HepG2 (cell line): ENCODE data around the gene MARCO. TPM values are rescaled to one million over a fixed set of nuclear protein-coding genes. Genes with fewer than 3 reads are reported as not detected.

Experiments
- ATAC-seq: fragments of 200-7000 bp; cut with Tn5 transposase; 3 replicates; pipeline ENCODE4 v1.9.1; 2020; ENCODE audit warnings: mild to moderate bottlenecking, moderate library complexity
- BruUV-seq: library from RNA; stranded (reverse); fragments of 400-500 nt; replicated peaks from 2 replicates; lab custom pipeline; 2021; lab: Mats Ljungman, UMichigan
- CTCF ChIA-PET: fragments of 300-600 bp; formaldehyde crosslinking; extraction: SDS; loops from one replicate; lab custom pipeline; 2021; ENCODE audit warnings: low total read pairs, inconsistent platforms, low intra/inter-chr PET ratio; lab: Yijun Ruan, JAX
- POLR2A ChIA-PET: fragments of 350-600 bp; sonication (Branson Sonifier 250); formaldehyde crosslinking; loops from one replicate; lab custom pipeline; 2020; ENCODE audit warnings: antibody characterized with exemption, inconsistent platforms; lab: Yijun Ruan, JAX
- DNase-seq: peaks from one replicate; pipeline ENCODE4 v3.0.0-alpha.2; 2015; ENCODE audit warnings: low spot score
- FAIRE-seq: peaks from 3 replicates; lab custom pipeline; 2011; peaks lifted over from hg19 to GRCh38; lab: Jason Lieb, UNC
- H2AFZ ChIP-seq: one replicate; pipeline ENCODE4 v1.6.1; 2011; ENCODE audit warnings: low read length, inconsistent platforms
- H3K27ac ChIP-seq: fragments of 300-600 bp; 3 replicates; pipeline ENCODE4 v1.8.0; 2011; ENCODE audit warnings: mixed run types, mild to moderate bottlenecking, mixed read lengths, low read length, inconsistent platforms; ENCODE audit not compliant: insufficient read depth; ENCODE audit errors: extremely low read length
- H3K27me3 ChIP-seq, 2 experiments: fragments of 200-600 bp in 1 of 2; 2 replicates in 1 of 2; 3 replicates in 1 of 2; pipeline versions ENCODE4 v1.6.0 to v1.8.0; 2011; ENCODE audit warnings: low read length in 2 of 2, mild to moderate bottlenecking in 2 of 2, moderate library complexity in 2 of 2, inconsistent platforms in 1 of 2; ENCODE audit not compliant: insufficient read depth in 2 of 2, control insufficient read depth in 1 of 2
- H3K36me3 ChIP-seq, 2 experiments: fragments of 200-600 bp in 1 of 2; replicated peaks in 1 of 2; 2 replicates in 1 of 2; 3 replicates in 1 of 2; pipeline versions ENCODE4 v1.5.1 to v1.8.0; 2011; ENCODE audit warnings: low read length in 2 of 2, inconsistent platforms in 1 of 2; ENCODE audit not compliant: insufficient read depth in 2 of 2, control insufficient read depth in 1 of 2
- H3K4me1 ChIP-seq: 2 replicates; pipeline ENCODE4 v1.5.1; 2012; ENCODE audit warnings: low read length, inconsistent platforms; ENCODE audit not compliant: insufficient read depth
- H3K4me2 ChIP-seq: 2 replicates; pipeline ENCODE4 v1.6.0; 2011; ENCODE audit warnings: low read depth, low read length, inconsistent platforms
- H3K4me3 ChIP-seq, 3 experiments: fragments of 200-600 bp in 1 of 3; sonication (generic), shearing (Covaris generic) in 1 of 3; replicated peaks in 1 of 3; 2 replicates each; pipeline ENCODE4 v1.5.1; 2011 to 2016; ENCODE audit warnings: low read length in 3 of 3, inconsistent platforms in 2 of 3, low read depth in 2 of 3, mild to moderate bottlenecking in 2 of 3, control low read depth in 1 of 3, mixed read lengths in 1 of 3; ENCODE audit not compliant: insufficient read depth in 1 of 3
- H3K79me2 ChIP-seq: one replicate; pipeline ENCODE4 v1.6.1; 2011; ENCODE audit warnings: low read length, inconsistent platforms; ENCODE audit not compliant: insufficient read depth
- H3K9ac ChIP-seq: 2 replicates; pipeline ENCODE4 v1.6.0; 2011; ENCODE audit warnings: mild to moderate bottlenecking, low read depth, low read length, inconsistent platforms; ENCODE audit not compliant: insufficient read depth
- H3K9me3 ChIP-seq: 2 replicates; pipeline ENCODE4 v1.5.1; 2012; ENCODE audit warnings: mild to moderate bottlenecking, low read length
- H4K20me1 ChIP-seq: 2 replicates; pipeline ENCODE4 v1.6.0; 2011; ENCODE audit warnings: inconsistent platforms, mild to moderate bottlenecking, low read length, moderate library complexity; ENCODE audit not compliant: insufficient read depth
- BRD4 ChIP-seq: sonication (generic); formaldehyde crosslinking; IDR thresholded peaks from 2 replicates; pipeline ENCODE4 v1.4.0; 2020; ENCODE audit warnings: missing genetic modification reagents
- ETV5 ChIP-seq: IDR thresholded peaks from 2 replicates; pipeline ENCODE4 v1.6.1; 2018; ENCODE audit warnings: missing biosample characterization, missing genetic modification reagents, inconsistent platforms, borderline replicate concordance
- FOSL2 ChIP-seq: sonication (generic); formaldehyde crosslinking; IDR thresholded peaks from 2 replicates; pipeline ENCODE4 v1.4.0; 2020; ENCODE audit warnings: missing genetic modification reagents
- IKZF1 ChIP-seq: fragments of 450-650 bp; IDR thresholded peaks from 2 replicates; pipeline ENCODE4 v1.7.1; 2016
- KLF9 ChIP-seq: IDR thresholded peaks from 2 replicates; pipeline ENCODE4 v1.6.1; 2016; ENCODE audit warnings: low read depth
- LCORL ChIP-seq, 2 experiments: fragments of 450-650 bp in 1 of 2; sonication (generic) in 1 of 2; formaldehyde crosslinking in 1 of 2; IDR thresholded peaks; 2 replicates each; pipeline versions ENCODE4 v1.5.0 to v1.6.1; 2017 to 2020; ENCODE audit warnings: antibody characterized with exemption in 1 of 2, missing genetic modification reagents in 1 of 2
- MED8 ChIP-seq: sonication (generic); formaldehyde crosslinking; IDR thresholded peaks from 2 replicates; pipeline ENCODE4 v1.8.1; 2023; ENCODE audit warnings: mild to moderate bottlenecking, missing genetic modification reagents; ENCODE audit not compliant: insufficient replicate concordance
- NBN ChIP-seq: fragments of 450-650 bp; conservative IDR thresholded peaks from 2 replicates; pipeline ENCODE4 v1.6.1; 2017
- NFRKB ChIP-seq: fragments of 450-650 bp; IDR thresholded peaks from 2 replicates; pipeline ENCODE4 v1.6.1; 2017
- PRPF4 ChIP-seq: fragments of 200-400 bp; formaldehyde crosslinking; IDR thresholded peaks from 2 replicates; pipeline ENCODE4 v1.6.1; 2016; ENCODE audit warnings: low read length, low read depth; ENCODE audit not compliant: poor library complexity, severe bottlenecking
- SMAD1 ChIP-seq: sonication (generic); formaldehyde crosslinking; IDR thresholded peaks from 2 replicates; pipeline ENCODE4 v1.4.0; 2020; ENCODE audit warnings: missing genetic modification reagents, low read depth, mild to moderate bottlenecking, borderline replicate concordance
- WIZ ChIP-seq: sonication (generic); formaldehyde crosslinking; IDR thresholded peaks from 2 replicates; pipeline ENCODE4 v1.5.1; 2020; ENCODE audit warnings: mild to moderate bottlenecking, missing genetic modification reagents
- ZFY ChIP-seq: sonication (generic); formaldehyde crosslinking; IDR thresholded peaks from 2 replicates; pipeline ENCODE4 v1.4.0; 2020; ENCODE audit warnings: missing genetic modification reagents
- ZNF747 ChIP-seq: sonication (generic); formaldehyde crosslinking; IDR thresholded peaks from 2 replicates; pipeline ENCODE4 v1.8.1; 2023; ENCODE audit warnings: missing genetic modification reagents, mild to moderate bottlenecking, borderline replicate concordance
- ZNF782 ChIP-seq: sonication (generic); formaldehyde crosslinking; IDR thresholded peaks from 2 replicates; pipeline ENCODE4 v1.4.0; 2020; ENCODE audit warnings: missing genetic modification reagents, mild to moderate bottlenecking, borderline replicate concordance
- ZSCAN12 ChIP-seq: sonication (generic); formaldehyde crosslinking; IDR thresholded peaks from 2 replicates; pipeline ENCODE4 v1.9.0; 2021; ENCODE audit warnings: mild to moderate bottlenecking, missing genetic modification reagents
- WGBS: methylation state at CpG from one replicate; pipeline ENCODE4 v1.1.6; 2017; ENCODE audit warnings: low lambda C conversion rate; 5-methylcytosine and 5-hydroxymethylcytosine counted together
- in situ Hi-C: cut with HindIII; loops from 2 replicates; pipeline ENCODE4 v1.10.0; 2017; ENCODE audit warnings: low pct_unique_long_range_greater_than_20kb; ENCODE audit not compliant: extremely low pct_ligation_motif_present
- intact Hi-C: fragments of 100-400 bp; cut with micrococcal nuclease; formaldehyde crosslinking; loops from one replicate; pipeline ENCODE4 v1.10.0; 2022; ENCODE audit not compliant: unreplicated experiment
- polyA plus RNA-seq, 8 experiments: library from polyadenylated mRNA; depleted of rRNA in 3 of 8; stranded (reverse) in 7 of 8; unstranded in 1 of 8; fragments of >200 nt; fragmentation: Illumina TruSeq in 4 of 8; extraction: Trizol in 4 of 8; gene quantifications; 2 replicates each; pipeline versions ENCODE4 v1.2.1 to v1.2.3, GENCODE V29; 2011 to 2016; ENCODE audit warnings: low read depth in 4 of 8, missing spikeins in 1 of 8, mixed read lengths in 1 of 8; ENCODE audit not compliant: insufficient read depth in 1 of 8
- total RNA-seq, 5 experiments: library from RNA; depleted of rRNA; stranded (reverse); fragments of >200 nt; fragmentation: Illumina TruSeq; extraction: Trizol; gene quantifications; 2 replicates each; pipeline ENCODE4 v1.2.3, GENCODE V29; 2016; ENCODE audit warnings: low read depth in 1 of 5
- TF ChIP-seq, protein P1 (sequence below): sonication (generic); formaldehyde crosslinking; IDR thresholded peaks from 2 replicates; pipeline ENCODE4 v1.4.0; 2020; ENCODE audit warnings: mild to moderate bottlenecking, missing genetic modification reagents
- TF ChIP-seq, protein P2 (sequence below): IDR thresholded peaks from 2 replicates; pipeline ENCODE4 v1.6.1; 2016; ENCODE audit warnings: low read depth, borderline replicate concordance
- TF ChIP-seq, protein P3 (sequence below): sonication (generic); formaldehyde crosslinking; IDR thresholded peaks from 2 replicates; pipeline ENCODE4 v1.5.0; 2020; ENCODE audit warnings: mild to moderate bottlenecking, low read depth, missing genetic modification reagents, borderline replicate concordance

Gene MARCO
- total and polyA plus RNA-seq, 2 of the 13 experiments (the other 11 are each of a cell fraction or from before 2014, with no cell fraction given): not detected

- no peak overlapping the region for H3K4me2 ChIP-seq
- no peaks in the 10 kb centered on the region for H3K79me2 ChIP-seq
- no peak for DNase-seq
- ATAC-seq: no peak
- H3K27ac ChIP-seq: no peak overlapping the region
- no peaks in the 10 kb centered on the region for H3K9me3 ChIP-seq
- intact Hi-C loops: no loop called here
- 10% methylated on average over 10 of the region's 10 CpGs for WGBS
- in situ Hi-C loops: no loop called here
- ChIA-PET CTCF (no interaction called here), POLR2A (no interaction called here)
- BruUV-seq: no TSS peak
- no peaks in the 10 kb centered on the region for H3K36me3 ChIP-seq
- no peaks in the 10 kb centered on the region for H3K4me1 ChIP-seq
- no peak overlapping the region for H3K4me3 ChIP-seq
- no peak for TF ChIP-seq NFRKB
- TF ChIP-seq ZFY (CRISPR knock-in tag): no peak
- no peak for TF ChIP-seq ZSCAN12 (CRISPR knock-in tag)
- no peak for TF ChIP-seq PRPF4
- TF ChIP-seq FOSL2 (CRISPR knock-in tag): no peak
- TF ChIP-seq KLF9 (CRISPR knock-in tag): no peak
- TF ChIP-seq ZNF782 (CRISPR knock-in tag): no peak
- no peak for TF ChIP-seq MED8 (CRISPR knock-in tag)
- TF ChIP-seq, all 625 proteins: peak for 0
- no peaks in the 10 kb centered on the region for H4K20me1 ChIP-seq
- H2AFZ ChIP-seq: no peak overlapping the region
- no peak overlapping the region for H3K9ac ChIP-seq
- H3K27me3 ChIP-seq: peaks cover 0 to 34% of the 10 kb centered on the region in 2 experiments; a peak in 2 of 5 replicates
- FAIRE-seq: no peak
Measured at GRCh38 chr2:118990757-118991545, 49.0 kb downstream of the MARCO start.

- intact Hi-C loops: no loop called here
- Histone ChIP-seq H4K20me1 (no peaks in the 10 kb centered on the region), H3K9ac (no peak overlapping the region), H3K4me2 (no peak overlapping the region), H3K9me3 (no peaks in the 10 kb centered on the region), H3K79me2 (no peaks in the 10 kb centered on the region), H3K4me1 (no peaks in the 10 kb centered on the region), H3K27me3 (peaks cover 0 to 34% of the 10 kb centered on the region in 2 experiments; a peak in 2 of 5 replicates), H3K27ac (no peak overlapping the region), H3K4me3 (no peak overlapping the region), H2AFZ (no peak overlapping the region), H3K36me3 (no peaks in the 10 kb centered on the region)
- BruUV-seq: no TSS peak
- WGBS: 0% methylated on average over 1 of the region's 1 CpG
- in situ Hi-C loops: no loop called here
- no peak for FAIRE-seq
- POLR2A ChIA-PET: no interaction called here
- CTCF ChIA-PET: no interaction called here
- DNase-seq: no peak
- no peak for ATAC-seq
- TF ChIP-seq BRD4 (CRISPR knock-in tag) (no peak), NBN (no peak), ETV5 (no peak), IKZF1 (no peak), LCORL (IDR thresholded peaks at IDR 0.05) (no peak), LCORL (CRISPR knock-in tag; IDR thresholded peaks at IDR 0.05) (no peak), WIZ (CRISPR knock-in tag) (no peak), SMAD1 (CRISPR knock-in tag) (no peak), ZNF747 (CRISPR knock-in tag) (no peak)
- TF ChIP-seq, protein P1, sequence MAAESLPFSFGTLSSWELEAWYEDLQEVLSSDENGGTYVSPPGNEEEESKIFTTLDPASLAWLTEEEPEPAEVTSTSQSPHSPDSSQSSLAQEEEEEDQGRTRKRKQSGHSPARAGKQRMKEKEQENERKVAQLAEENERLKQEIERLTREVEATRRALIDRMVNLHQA (CRISPR knock-in tag): no peak
- TF ChIP-seq, protein P2, sequence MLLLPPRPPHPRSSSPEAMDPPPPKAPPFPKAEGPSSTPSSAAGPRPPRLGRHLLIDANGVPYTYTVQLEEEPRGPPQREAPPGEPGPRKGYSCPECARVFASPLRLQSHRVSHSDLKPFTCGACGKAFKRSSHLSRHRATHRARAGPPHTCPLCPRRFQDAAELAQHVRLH (CRISPR knock-in tag): no peak
- TF ChIP-seq, protein P3, sequence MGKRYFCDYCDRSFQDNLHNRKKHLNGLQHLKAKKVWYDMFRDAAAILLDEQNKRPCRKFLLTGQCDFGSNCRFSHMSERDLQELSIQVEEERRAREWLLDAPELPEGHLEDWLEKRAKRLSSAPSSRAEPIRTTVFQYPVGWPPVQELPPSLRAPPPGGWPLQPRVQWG: no peak
Measured at GRCh38 chr2:118991554-118991953, 49.6 kb downstream of the MARCO start.
